Measurements from ENCODE around the gene FHIP2A.
"Not testable (repeated sequence)": the region's sequence is repeated elsewhere in the genome, so short reads cannot be mapped to it uniquely, and the experiment has no call there.

The FHIP2A gene

DNA sequence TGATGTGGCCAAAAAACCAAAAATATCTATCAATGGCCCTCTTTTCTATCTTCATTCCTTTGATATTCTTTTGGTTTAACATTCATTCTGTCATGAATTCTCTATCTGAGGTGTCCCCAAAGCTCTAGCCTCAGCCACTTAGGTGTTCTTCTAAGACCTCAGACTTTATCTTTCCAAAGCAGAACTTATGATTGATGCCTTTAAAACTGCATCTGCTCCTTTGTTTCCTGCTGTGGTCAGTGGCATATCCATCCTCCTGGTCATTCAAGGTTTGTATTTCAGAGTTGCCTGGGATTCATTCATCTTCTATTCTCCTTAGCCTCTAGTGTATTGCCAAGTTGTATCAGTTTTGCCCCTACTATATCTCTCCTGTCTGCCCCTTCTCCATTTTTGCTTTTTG lies 30.6 kb downstream of the FHIP2A start:
- no peak for DNase-seq (ENCODE audit: low spot score)
- TF ChIP-seq CTCF (IDR thresholded peaks at IDR 0.05; ENCODE audit: extremely low read depth, insufficient read depth, missing control alignments), result no peak
- in situ Hi-C loops (cut with MboI; ENCODE audit: low pct_unique_long_range_greater_than_20kb, low sequenced_read_pairs, unreplicated experiment), result loop anchor here (25.0 kb wide), 1 partner anchor 560 kb away; no protein-coding TSS in a partner anchor

- no peak for TF ChIP-seq CTCF (IDR thresholded peaks at IDR 0.05; ENCODE audit: extremely low read depth, insufficient read depth, missing control alignments)
- DNase-seq (ENCODE audit: low spot score), result no peak
- in situ Hi-C loops (cut with MboI; ENCODE audit: low pct_unique_long_range_greater_than_20kb, low sequenced_read_pairs, unreplicated experiment), result loop anchor here (25.0 kb wide), 1 partner anchor 557 kb away; no protein-coding TSS in a partner anchor
These were observed 33.3 kb downstream of the FHIP2A start for GRCh38 chr10:114854906-114855305.

DNA sequence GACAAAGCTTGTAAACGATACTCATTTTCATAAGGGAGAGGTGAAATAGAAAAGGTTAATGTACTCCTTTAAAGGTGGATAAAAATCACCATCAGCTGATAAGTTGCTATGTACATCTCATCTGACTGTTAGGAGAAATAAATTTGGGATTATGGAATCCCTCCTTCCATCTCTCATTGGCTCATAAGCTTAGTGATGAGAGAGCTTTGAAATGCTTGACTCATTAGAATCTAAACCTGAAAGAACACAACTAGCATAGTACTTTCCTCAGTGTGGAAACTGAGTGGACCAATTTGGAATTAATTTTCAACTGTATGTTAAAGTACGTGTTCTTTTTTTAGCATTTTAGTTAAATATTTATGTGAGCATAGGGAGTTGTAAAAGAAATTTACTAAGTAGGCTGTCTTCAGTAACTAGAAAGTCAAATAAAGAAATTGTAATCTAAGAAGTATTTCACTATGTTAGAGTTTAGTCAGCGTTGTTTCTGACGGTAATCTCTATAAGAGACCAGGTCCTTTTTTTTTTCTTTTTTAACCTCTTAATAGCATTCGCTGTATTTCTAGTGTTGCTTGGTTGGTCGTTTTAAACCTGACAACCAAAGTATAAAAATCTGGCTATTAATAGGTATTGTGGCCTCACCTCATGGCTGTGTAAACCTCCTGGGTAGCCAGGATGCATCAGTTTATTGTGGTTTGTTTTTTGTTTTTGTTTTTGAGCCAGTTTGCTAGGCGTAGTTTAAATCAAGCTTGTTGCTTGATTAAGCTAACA lies 34.4 kb downstream of the FHIP2A start:
- TF ChIP-seq CTCF (IDR thresholded peaks at IDR 0.05; ENCODE audit: extremely low read depth, insufficient read depth, missing control alignments), result no peak
- DNase-seq (ENCODE audit: low spot score), result no peak
- in situ Hi-C loops (cut with MboI; ENCODE audit: low pct_unique_long_range_greater_than_20kb, low sequenced_read_pairs, unreplicated experiment), result loop anchor here (25.0 kb wide), 1 partner anchor 556 kb away; no protein-coding TSS in a partner anchor

DNA sequence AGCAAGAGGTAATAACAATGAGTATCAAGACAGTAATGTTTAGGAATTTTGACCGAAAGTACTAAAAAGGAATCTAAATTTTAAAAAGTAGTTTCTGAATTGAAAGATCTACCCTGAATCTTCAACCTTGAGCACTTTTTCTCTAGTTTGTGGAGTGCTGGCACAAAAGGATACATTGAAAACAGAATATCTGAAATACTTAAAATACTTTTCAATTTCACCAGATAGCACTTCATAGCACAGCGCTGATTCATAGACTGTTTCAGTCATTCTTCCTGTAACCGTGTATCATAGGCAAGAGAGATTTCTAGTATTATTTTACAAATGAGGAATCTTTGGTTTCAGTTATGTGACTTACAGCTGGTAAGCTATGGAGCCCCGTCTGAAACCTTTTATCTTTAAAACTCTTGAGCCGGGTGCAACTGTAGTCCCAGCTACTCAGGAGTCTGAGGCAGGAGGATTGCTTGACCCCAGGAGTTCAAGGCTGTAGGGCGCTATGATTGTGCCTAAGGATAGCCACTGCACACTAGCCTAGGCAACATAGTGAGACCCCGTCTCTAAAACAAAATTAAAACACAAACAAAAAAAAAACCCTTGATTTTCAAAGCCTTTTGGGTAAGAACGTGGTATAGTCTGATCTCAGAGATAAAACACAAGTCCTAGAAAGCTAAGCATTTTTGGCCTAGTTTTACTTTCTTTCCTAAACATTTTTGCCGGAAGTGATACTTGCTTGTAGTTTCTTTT lies 35.1 kb downstream of the FHIP2A start:
- no peak for TF ChIP-seq CTCF (IDR thresholded peaks at IDR 0.05; ENCODE audit: extremely low read depth, insufficient read depth, missing control alignments)
- in situ Hi-C loops (cut with MboI; ENCODE audit: low pct_unique_long_range_greater_than_20kb, low sequenced_read_pairs, unreplicated experiment), result loop anchor here (25.0 kb wide), 1 partner anchor 556 kb away; no protein-coding TSS in a partner anchor
- no peak for DNase-seq (ENCODE audit: low spot score)

- DNase-seq (ENCODE audit: low spot score), result not testable (repeated sequence)
- in situ Hi-C loops (cut with MboI; ENCODE audit: low pct_unique_long_range_greater_than_20kb, low sequenced_read_pairs, unreplicated experiment), result loop anchor here (25.0 kb wide), 1 partner anchor 555 kb away; no protein-coding TSS in a partner anchor
These were observed 35.6 kb downstream of the FHIP2A start for GRCh38 chr10:114857288-114857565.

GRCh38 chr10:114857922-114858629 lies 36.5 kb downstream of the FHIP2A start:
- no peak for DNase-seq (ENCODE audit: low spot score)
- in situ Hi-C loops (cut with MboI; ENCODE audit: low pct_unique_long_range_greater_than_20kb, low sequenced_read_pairs, unreplicated experiment), result loop anchor here (25.0 kb wide), 1 partner anchor 554 kb away; no protein-coding TSS in a partner anchor
- no peak for TF ChIP-seq CTCF (IDR thresholded peaks at IDR 0.05; ENCODE audit: extremely low read depth, insufficient read depth, missing control alignments)
